NOMO-1 treated with DMSO at 0.1 percent for 48 hours (cell line): ENCODE data around the gene RAB1B.
"Not testable (repeated sequence)": the region's sequence is repeated elsewhere in the genome, so short reads cannot be mapped to it uniquely, and the experiment has no call there.

ENCODE experiments used
- DNase-seq: peaks from one replicate; lab custom pipeline; 2025; ENCODE audit not compliant: unreplicated experiment; lab: John Stamatoyannopoulos, UW

Gene RAB1B

DNA sequence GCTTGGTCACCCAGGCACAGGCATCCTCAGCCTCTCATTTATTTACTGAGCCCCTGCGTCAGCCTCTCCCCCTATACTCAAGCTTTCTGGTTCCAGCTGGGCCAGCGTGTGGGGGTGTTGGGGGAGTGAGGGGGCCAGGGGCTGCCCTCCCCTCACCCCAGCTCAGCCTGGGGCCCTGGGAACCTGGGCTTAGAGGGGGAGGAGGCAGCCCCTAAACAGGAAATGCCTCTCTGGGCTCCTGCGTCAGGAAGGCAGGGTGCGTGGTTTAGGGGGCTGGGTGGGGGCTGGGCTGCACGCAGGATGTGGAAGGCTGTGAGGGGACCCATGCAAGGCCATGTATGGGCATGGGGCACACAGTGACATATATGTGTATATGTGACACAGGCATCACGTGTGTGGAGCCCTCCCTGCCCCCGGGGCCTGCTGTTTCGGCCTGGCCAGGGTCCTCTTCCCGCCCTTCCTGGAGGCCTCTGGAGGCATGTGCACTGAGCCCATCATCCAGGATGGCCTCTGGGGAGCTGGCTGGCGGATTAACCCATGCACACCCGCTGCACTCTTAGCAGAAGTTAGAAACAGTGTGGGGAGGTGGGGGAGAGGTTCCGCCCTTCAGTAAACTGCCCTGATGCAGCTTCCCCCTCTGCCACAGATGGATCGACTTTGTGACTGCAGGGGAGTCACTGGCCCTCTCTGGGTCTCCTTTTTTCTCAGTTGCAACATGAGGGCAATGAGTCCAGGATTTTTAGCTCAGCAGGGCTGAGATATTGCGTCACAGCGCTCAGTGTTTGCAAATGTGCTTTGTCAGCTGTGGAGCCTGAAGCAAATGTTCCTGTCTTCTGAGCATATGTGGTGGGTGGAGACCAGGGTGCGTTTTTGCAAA lies 49.5 kb downstream of the RAB1B start:
- peak; percentile 94 for DNase-seq

DNA sequence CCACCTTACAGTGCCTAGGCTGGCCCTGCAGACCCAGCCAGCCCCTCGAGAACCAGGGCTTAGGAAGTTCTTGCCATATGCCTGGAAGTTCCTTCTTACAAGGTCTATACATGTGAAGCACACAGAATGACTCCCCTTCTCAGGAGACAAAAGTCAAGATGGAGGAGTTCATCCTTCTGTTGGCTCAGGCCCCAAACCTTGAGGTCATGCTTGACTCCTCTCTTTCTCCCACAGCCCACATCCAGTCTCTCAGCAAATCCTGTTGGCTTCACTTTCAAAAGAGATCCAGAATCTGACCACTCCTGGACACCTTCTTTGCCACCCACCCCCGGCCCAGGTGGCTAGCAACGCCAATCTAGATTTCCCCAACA lies 50.1 kb downstream of the RAB1B start:
- no peak for DNase-seq

DNA sequence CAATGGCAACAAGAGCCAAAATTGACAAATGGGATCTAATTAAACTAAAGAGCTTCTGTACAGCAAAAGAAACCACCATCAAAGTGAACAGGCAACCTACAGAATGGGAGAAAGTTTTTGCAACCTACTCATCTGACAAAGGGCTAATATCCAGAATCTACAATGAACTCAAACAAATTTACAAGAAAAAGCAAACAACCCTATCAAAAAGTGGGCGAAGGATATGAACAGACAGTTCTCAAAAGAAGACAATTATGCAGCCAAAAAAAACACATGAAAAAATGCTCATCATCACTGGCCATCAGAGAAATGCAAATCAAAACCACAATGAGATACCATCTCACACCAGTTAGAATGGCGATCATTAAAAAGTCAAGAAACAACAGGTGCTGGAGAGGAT lies 51.9 kb downstream of the RAB1B start:
- DNase-seq, result not testable (repeated sequence)

DNA sequence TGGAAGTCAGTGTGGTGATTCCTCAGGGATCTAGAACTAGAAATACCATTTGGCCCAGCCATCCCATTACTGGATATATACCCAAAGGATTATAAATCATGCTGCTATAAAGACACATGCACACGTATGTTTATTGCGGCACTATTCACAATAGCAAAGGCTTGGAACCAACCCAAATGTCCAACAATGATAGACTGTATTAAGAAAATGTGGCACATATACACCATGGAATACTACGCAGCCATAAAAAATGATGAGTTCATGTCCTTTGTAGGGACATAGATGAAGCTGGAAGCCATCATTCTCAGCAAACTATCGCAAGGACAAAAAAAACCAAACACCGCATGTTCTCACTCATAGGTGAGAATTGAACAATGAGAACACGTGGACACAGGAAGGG lies 52.3 kb downstream of the RAB1B start:
- DNase-seq, result not testable (repeated sequence)

DNA sequence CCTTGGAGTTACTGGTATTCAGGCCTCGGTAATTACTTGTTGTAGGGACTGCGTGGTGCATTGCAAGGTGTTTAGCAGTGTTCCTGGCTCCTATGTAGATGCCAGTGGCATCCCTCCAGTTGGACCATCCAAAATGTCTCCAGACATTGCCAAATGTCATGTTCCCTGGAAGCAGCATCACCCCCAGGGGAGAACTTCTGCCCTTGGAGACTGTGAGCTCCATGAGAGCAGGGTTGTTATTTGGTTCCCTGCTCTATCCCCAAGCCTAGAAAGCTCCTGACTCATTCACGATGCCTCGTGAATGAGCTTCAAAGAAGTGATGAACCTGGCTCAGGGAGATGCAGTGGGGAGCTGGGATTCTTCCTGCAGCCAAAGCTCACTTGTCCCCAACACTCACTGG lies 53.2 kb downstream of the RAB1B start:
- DNase-seq, result no peak

DNA sequence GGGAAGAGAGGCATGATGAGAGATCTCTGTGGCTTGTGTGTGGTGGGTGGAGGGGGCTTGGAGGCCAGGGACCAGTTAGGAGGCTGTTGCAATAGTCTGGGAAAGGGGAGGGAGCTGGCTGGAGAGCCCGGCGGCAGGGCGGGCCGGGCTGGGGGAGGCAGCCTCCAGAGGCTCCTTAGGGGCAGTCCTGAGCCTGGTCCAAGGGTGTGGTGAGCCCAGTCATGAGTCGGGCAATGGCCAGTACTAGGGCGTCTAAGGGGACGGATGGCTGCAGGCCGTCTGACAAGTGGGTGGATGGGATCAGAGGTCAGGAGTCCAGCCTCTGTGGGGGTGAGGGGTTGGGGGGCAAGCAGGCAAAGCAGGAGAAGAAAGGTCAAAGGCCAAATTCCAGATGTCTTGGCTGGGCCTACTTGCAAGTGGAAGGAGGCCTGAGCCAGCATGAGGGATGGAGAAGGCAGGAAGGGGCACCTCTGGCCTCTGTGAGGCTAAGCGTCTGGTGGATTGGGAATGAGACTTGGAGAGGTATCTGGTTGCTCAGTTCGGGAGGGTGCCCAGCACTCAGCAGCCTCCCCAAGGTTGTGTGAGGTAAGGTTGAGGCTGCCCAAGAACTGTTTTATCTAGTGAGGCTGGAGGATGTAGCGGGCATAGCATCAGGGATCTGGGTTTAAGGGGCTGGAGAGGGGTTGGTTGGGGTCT lies 54.4 kb downstream of the RAB1B start:
- no peak for DNase-seq

DNA sequence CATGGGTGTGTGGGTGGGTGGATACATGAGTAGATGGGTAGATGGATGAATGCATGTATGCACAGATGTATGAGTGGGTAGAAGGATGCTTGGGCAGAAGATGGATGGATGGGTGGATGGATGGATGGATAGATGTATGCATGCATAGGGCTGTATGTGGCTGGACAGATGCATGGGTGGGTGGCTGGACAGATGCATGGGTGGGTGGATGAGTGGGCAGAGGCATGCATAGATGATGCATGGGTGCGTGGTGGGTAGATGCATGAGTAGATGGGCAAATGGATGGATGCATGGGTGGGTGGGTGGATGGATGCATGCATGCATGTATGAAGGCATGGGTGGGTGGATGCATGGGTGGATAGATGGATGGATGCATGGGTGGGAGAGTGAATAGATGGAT lies 55.2 kb downstream of the RAB1B start:
- no peak for DNase-seq

DNA sequence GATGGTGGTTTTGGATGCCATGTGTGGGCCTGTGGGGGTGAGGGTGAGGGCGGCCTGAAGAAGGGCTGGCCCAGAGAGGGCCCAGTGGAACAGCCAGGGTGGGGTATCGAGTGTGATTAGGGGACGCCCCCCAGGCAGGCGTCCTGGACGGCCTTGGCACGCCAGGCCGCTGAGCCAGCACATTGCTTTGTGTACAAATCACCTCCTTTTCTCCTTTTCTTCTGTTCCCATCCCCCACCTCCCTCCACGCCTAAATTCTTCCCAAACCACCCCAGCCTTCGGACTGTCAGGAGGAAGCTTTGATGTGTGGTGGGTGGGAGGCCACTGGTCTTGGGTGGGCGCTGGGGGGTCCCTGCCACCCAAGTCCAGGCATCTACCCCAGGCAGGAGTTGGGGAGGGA lies 56.2 kb downstream of the RAB1B start:
- DNase-seq, result no peak

DNA sequence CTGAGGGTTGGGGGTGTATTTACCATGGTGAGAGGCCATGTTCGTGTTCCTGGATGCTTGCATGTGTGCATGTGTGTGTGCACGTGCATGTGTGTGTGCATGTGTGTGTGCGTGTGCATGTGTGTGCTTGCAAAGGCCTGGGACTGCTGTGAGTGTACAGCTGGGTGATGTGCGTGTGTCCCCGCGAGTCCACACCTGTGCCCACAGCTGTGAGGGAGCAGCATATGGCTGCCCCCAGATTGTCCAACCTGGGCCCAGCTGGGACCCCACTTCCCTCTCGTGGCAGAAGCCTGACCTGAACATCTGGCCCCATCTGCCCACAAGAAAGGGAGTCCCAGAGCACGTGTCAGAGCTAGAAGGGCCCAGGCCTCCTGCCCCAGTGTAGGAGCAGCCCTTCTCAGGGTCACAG lies 56.8 kb downstream of the RAB1B start:
- DNase-seq, result no peak

DNA sequence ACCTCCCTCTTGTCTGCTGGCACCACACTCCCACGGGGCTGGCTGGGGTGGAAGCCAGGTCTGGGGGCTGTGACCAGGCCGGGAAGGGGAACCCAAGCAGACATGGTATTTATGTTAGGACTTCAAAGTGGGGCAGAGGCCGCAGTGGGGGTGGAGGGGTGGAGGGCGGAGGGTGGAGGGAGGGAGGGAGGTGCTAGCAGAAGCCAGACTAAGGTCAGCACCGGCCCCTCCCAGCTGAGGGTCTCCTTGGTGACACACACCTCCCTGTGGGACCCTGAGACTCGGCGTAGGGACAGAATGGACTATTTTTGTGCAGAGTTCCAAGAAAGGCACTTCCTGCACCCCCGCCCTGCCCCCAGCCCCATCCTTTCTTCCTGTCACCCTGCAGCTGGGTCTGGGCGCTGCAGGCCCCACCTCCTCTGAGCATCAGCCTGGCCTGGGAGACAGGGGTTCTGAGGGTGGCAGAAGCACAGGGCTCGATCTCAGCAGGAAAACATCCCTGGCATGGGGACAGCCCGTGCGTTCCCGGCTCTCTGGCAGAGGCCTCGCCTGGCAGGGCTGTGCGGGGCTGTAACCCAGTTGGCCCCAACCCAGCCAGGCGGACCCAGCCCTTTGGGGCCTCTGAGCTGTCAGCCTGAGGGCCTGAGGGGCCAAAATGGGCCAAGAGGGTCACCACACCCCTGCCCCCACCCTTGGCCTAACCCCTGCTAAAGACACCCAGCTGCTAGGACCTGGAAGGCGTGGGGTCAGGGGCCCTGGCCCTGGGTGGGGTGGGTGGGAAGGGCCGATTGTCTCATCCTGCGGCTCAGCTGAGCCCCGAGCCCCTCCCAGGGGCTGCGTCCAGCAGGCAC lies 58.0 kb downstream of the RAB1B start:
- DNase-seq, result no peak
